Measurements from ENCODE around the gene IL17REL.

GRCh38 chr22:49958931-49959781 is 53.4 kb downstream of the IL17REL start:
- TF ChIP-seq POLR2AphosphoS5 (IDR thresholded peaks at IDR 0.05; ENCODE audit: borderline replicate concordance, low read depth, low read length) (no peak), EZH2 (IDR thresholded peaks at IDR 0.05) (no peak), FOXP2 (optimal IDR thresholded peaks at IDR 0.05; ENCODE audit: control extremely low read depth, extremely low read length, insufficient read depth) (no peak)
